Spleen (tissue), 7 donors: ENCODE data around the gene NPC1L1.
"Not testable (repeated sequence)": the region's sequence is repeated elsewhere in the genome, so short reads cannot be mapped to it uniquely, and the experiment has no call there.

Experiments used
- CTCF ChIP-seq, 11 experiments: fragments of 200-600 bp in 7 of 11; fragments of 450-650 bp in 4 of 11; sonication (generic) in 4 of 11; IDR thresholded peaks in 8 of 11; conservative IDR thresholded peaks in 3 of 11; 1 replicate in 7 of 11; 2 replicates in 4 of 11; pipeline versions ENCODE4 v1.4.0 to v1.8.0; 2016 to 2021; ENCODE audit warnings: antibody characterized with exemption in 11 of 11, inconsistent platforms in 4 of 11, mild to moderate bottlenecking in 1 of 11
- POLR2A ChIP-seq, 3 donors: fragments of 450-650 bp; IDR thresholded peaks; one replicate each; pipeline ENCODE4 v1.5.1; 2017; ENCODE audit warnings: antibody characterized with exemption in 3 of 3, mild to moderate bottlenecking in 1 of 3
- POLR2AphosphoS5 ChIP-seq, 3 donors: sonication (generic); formaldehyde crosslinking; IDR thresholded peaks; one replicate each; pipeline ENCODE4 v1.5.1; 2017; ENCODE audit warnings: antibody characterized with exemption in 3 of 3
- donor health status: DM: no; HTN: no; CAD: no; lungs with moderate emphysema.
- donor health status: DM: no; HTN: no; CAD: no.
- donor health status: DM: no; HTN: no; CAD: no.

- TF ChIP-seq CTCF (IDR thresholded peaks at IDR 0.05 in 8 of 11, conservative IDR thresholded peaks at IDR 0.05 in 3 of 11); POLR2AphosphoS5 (IDR thresholded peaks at IDR 0.05); POLR2A (IDR thresholded peaks at IDR 0.05): not testable (repeated sequence)
Observed at GRCh38 chr7:44552473-44553005, 11.4 kb upstream of the NPC1L1 start.
